Stimulated activated CD4-positive, alpha-beta T cell treated with anti-CD3 and anti-CD28 coated beads, Interleukin-1b, Interleukin-23, amount 100 ng/mL, for 24 hours (primary cell): ENCODE measurements around the gene PAH.

ENCODE experiments used
- DNase-seq, 4 experiments: peaks; one replicate each; pipeline ENCODE4 v3.0.0-alpha.2; 2020; ENCODE audit warnings: low read depth in 4 of 4, low spot score in 1 of 4

PAH gene

DNA sequence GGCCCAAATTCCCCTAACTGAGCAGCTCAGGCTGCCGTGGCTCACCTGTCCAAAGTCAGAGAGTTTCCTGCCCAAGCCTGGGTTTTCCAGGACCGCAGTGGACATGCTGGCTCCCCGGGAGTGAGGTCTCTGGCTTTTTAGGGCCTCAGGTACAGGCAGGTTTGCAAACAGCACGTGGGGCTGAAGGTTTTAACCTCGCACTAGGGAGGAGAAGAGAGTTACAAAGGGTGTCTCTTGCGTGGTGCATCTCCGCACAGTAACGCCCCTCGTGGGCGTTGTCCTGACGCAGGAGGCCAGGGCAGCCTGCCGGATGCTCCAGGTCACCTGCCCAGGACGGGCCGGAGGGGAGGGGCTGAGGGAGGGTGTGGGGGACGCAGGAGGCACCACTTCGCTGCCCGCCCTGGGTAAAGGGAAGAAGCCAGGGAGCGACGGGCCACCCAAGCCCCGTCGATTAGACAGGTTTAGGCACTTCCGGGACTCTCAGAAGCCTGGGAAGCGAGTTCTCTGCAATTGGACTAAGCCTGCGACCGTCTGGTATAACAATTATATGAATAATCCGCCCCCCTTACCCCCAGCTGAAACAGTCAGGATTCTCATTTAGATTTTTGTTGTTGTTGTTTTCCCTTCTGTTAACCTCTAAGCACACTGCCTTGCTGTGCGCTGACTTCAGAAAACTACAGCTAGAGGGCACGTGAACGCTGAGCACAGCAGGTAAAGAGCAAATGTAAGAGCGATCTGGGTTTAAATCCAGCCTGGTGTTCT is at the start of gene PAH:
Gene PAH (minus strand): TSS at position 219 of the 762 bp plus-strand sequence. CDS start 114 bp downstream, at position 105.
- DNase-seq, result no peak

GRCh38 chr12:102966200-102966863 is 49.3 kb upstream of the PAH start:
- DNase-seq, result no peak

DNA sequence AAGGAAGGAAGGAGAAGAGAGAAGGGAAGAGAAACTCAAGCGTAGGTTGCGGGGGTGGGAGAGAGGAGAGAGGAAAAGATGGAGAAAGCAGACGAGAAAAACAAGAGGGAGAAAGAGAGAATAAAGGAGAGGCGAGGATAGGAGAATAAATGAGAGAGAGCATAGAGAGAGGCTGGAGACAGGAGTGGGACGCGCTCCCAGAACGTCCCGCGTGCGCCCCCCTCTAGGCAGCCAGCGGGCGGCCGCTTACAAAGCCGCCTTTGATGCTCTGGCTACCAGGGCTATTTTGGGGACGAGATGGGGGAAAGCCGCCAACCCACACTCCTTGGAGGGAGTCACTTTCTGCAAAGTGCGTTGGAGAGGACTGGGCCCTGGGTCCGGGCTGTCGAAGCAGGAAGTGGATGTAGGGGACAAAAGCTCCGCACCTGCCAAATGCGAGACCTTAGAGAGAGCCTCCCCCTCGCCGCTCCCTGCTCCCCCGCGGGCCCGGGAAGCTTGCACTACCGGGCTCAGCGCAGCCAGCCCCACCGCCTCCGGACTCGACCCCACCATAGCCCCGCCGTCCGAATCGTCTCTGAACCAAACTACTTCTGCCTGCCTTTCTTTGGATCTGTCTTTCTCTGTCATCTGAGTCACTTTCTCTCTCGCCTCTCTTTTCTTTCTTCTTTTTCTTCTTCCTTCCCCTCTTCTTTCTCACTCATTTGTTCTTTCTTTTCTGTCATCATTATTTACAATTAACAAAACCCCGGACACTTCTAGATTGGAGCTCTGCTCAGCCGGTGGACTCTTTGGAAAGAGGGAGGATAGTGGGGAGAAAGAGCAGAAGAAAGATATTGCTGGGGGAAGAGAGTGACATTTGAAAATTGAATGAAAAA is 48.5 kb upstream of the PAH start:
- DNase-seq, result no peak

DNA sequence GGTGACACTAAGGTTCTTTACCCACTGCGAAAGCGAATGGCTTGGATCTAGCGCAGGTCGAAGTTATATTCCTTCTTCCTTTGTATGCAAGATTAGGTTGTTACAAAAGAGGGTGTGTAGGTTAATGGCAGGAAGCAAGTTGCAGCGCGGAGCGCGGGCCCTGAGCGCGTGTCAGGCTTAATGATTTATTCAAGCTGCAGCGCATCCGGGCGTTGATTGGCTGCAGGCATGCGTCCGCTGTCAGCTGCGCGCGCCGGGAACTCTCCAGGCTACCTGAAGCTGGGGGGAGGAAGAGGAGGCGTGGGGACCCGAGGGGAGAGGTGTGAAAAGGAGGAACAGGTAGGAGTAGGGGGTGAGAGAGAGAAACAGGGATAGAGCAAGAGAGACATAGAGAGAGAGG is 47.8 kb upstream of the PAH start:
- no peak for DNase-seq

DNA sequence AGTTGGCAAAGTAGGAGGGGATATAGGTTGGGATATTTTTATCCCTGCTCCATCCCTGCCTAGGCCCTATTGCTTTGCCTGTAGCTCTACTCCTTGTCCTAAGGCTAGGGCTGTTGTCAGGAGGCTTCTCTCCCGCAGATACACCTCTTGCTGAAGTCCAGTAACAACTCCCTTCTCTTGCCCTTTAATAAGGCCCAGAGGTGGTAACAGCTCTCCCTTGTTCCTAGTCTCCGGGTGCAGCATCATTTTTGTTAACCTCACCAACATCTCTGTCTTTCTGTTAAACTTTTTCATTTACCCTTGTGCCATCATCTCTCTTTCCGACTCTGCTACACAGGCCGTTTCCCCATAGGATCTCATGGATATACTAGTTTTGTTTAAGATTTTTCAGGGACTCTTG is 46.8 kb upstream of the PAH start:
- DNase-seq, result no peak

DNA sequence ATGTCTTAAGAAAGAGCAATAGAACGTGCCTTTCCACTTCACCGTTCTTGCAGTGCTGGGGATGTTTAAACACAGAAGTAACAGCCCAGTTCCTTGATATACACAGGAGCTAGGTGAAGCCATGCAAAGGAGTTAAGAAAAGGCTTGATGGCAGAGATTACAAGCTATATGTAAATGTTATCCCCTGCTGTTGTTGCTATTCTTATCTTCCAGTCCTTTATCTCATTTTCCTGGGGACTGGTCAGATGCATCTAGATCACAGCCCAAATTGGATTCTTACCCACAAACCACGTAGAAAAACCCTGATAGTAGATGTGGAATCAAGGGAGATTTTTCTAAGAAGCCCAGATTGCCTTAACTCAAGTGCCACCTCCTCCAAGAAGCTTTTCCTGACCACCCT is 45.9 kb upstream of the PAH start:
- DNase-seq, result no peak

DNA sequence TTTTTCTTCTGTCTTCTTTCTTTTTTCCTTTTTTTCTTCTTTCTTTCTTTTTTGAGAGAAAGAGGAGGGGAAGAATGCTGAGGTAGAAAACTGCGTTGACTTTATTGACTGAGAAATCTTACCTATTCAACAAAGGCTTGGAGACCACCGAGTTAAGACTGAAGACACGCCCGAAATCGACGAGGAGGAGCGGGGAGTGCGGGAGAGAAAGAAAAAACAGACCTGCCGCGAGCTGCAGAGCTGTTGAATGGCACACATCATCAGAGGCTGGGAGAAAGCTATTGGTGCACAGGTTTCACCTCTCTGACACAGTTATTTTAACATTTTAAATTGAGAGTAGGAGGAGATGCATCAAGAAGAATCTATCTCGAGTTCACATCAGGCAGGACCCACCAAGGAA is 45.5 kb upstream of the PAH start:
- no peak for DNase-seq

DNA sequence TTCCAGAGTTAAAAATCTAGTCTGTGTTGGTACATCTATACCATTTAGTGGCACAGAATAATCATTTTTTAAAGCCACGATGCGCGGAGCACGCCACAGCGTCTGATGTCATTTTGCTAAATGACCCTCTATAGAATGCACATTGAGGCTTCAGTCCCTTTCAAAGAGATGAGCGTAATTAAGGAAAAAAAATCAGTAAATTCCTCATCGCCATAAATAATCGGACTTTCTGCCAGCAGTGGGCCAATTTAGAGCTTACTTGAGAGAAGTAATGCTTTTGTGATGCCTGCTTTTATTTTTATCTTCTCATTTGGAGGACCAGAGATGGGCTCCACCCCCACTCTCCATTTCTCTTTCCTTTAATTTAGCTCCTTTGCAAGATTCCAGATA is 44.4 kb upstream of the PAH start:
- no peak for DNase-seq

DNA sequence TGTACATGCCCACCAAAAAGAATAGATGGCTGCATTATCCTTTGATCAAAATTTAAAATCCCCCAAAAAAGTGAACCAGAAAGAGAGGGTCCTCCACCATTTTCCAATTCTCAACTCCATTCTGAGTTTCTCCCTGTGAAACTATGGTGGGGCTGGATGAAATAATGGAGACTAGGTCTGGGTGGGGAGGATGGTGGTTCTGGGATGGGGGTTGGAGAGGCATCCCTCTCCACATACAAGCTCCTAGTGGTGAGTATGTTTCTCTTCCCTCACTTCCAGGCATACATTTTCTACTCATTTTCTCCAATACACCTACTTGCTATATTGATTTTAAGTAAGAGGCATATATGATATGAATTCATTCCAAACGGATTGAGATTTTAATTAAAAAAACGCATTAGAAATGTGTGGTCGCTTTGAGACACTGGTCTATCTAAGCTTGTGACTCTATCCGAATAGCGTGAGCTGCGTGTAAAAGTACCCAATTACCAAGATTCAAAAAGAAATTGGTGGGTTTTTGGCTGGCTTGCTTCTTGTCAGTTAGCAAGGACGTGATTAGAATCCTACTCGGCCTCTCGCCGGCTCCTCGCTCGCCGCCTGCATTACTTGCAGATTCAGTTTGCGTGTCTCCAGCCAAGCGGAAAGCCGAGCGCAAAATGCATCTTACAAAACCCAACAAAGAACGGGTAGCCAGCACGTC is 43.9 kb upstream of the PAH start:
- DNase-seq, result no peak

DNA sequence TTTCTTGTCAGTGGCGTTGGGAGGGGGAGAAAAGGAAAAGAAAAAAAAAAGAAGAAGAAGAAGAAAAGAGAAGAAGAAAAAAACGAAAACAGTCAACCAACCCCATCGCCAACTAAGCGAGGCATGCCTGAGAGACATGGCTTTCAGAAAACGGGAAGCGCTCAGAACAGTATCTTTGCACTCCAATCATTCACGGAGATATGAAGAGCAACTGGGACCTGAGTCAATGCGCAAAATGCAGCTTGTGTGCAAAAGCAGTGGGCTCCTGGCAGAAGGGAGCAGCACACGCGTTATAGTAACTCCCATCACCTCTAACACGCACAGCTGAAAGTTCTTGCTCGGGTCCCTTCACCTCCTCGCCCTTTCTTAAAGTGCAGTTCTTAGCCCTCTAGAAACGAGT is 42.3 kb upstream of the PAH start:
- DNase-seq, result no peak

DNA sequence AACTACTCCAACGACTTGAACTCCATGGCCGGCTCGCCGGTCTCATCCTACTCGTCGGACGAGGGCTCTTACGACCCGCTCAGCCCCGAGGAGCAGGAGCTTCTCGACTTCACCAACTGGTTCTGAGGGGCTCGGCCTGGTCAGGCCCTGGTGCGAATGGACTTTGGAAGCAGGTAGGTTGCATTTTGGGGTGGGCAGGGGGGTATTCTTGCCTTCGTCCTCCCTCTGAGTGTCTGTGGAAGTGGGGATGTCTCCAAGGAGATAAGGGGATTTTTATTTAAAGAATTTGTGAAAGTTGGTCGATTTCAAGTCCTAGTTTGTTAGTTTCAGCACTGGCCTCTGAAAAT is 41.8 kb upstream of the PAH start:
- DNase-seq, result no peak

GRCh38 chr12:102958073-102958829 is 41.2 kb upstream of the PAH start:
- no peak for DNase-seq

GRCh38 chr12:102957339-102958050 is 40.5 kb upstream of the PAH start, which contains the start of gene ASCL1:
Gene ASCL1, plus strand, starts transcription at chr12:102957674. Its CDS starts 571 bp downstream, at chr12:102958245.
- no peak for DNase-seq

DNA sequence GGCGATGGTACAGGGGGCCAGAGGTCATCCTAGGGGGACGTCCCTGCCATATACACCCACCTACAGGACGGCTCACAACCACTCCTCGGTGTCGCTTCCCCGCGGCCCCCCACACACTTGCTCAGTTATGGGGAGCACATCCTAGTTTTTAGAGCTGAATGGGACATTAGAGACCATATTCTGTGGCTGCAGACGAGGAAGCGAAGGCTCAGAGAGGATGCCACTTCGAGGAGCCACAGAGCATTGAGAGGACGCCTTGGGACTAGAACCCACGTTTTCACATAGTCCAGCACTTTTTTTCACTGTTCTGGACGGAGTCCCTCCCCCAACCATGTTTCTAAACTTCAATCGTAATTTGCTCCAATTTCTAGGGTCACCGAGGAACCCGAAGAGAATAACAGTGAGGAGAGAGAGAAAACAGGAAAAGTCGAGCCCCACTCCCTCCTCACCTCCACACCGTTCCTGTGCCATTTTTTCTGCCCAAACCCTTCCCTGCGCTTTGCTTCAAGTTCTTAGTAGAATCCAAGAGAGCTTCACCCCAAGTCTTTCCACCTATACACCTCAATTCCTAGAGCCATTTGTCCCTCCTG is 39.8 kb upstream of the PAH start:
- no peak for DNase-seq

- no peak for DNase-seq
Observed at GRCh38 chr12:102955926-102956737, 39.1 kb upstream of the PAH start.

DNA sequence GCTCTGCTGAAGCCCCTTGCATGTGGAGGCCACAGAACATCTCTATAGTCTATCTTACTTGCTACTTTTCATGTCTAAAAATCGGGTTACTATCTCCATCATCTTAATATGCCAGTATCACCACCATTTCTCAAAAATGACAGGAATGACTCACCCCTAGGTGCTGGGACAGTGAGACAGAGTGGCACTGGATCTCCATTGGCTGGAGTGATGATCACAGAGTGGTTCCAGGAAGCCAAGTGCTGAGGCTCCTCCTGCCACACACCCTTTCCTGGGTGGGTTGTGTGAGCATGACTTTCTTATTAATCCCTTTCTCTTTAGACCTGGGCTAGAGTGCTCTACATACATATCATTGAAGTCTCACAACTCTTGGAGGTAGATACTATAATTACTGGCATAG is 37.1 kb upstream of the PAH start:
- DNase-seq, result no peak

DNA sequence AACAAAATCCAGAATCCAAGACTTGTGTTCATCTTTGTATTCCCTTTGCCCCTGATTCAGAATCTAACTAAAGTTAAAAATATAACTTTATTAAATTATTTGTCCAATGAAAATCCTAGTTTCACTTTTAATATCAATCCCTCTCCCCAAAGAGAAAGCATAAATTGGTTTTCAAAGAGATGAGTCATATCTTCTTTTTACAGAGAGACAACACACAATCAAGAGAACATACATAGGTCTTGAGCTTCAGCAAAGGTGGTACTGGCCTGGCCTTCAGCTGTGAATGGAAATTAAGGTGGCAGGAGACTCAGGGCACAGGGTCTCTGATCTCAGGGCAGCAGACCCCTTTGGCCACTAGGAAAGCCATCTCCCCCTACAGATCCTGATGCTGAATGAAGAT is 36.2 kb upstream of the PAH start:
- DNase-seq, result no peak

DNA sequence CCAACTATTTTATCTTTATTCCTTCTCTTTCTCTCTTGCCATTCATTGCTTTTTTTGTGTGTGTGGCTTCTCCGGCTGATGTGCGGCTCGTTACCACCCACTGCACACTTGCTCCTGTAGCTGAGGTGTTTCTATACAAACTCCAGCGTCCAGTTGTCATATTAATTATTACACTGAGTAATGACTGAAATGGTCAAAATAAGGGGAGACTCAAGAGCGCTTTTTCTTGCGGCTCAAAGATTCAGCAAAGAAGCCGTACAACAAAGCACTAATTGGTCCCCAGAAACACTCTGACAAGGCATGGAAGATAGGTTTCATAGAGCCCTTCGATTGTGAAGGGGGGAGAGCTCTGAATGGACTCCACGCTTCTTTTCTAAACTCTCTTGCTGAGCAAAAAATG is 34.8 kb upstream of the PAH start:
- no peak for DNase-seq
